ENCODE measurements around the gene PLEKHS1. TPM values are rescaled to one million over a fixed set of nuclear protein-coding genes. Genes with fewer than 3 reads are reported as not detected.

Gene PLEKHS1
- total and polyA plus RNA-seq, 5 donors from 2014 or later: 0.12 TPM; not detected in 4

DNA sequence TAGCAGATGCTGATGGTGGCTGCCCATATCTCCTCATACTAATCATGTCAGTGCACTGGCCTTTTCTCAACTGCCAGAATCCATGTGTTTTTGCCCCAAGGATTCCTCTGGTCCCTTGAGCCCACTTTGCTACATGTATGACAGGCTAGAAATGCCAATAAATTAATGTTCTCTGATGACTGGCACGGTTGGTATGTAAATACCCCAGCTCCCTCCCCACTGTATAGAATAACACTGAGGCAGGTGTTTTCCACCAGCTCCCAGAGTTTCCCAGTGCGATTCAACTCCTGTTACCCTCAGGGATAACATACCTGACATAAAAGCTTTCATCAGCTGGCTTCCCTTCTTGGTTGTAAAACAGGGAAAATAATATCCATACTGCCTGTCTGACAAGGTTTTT lies 9.0 kb upstream of the PLEKHS1 start:
- Mint-ChIP-seq H3K27ac (no peak overlapping the region), H3K4me1 (no peaks in the 10 kb centered on the region), H3K4me3 (no peak overlapping the region), H3K36me3 (peaks cover 1% of the 10 kb centered on the region), H3K27me3 (peaks cover 32% of the 10 kb centered on the region), H3K9me3 (peaks cover 0 to 6% (median 1%) of the 10 kb centered on the region in 7 donors)
- no peak for ATAC-seq (ENCODE audit: low read depth in 2 of 2)
- Histone ChIP-seq H3K27ac (ENCODE audit: insufficient read depth, low read length, poor library complexity, severe bottlenecking) (no peak overlapping the region), H3K27me3 (ENCODE audit: control insufficient read depth, insufficient read depth, low read length) (peaks cover 3% of the 10 kb centered on the region), H3K4me1 (ENCODE audit: control insufficient read depth, insufficient read depth, low read length, poor library complexity, severe bottlenecking) (no peaks in the 10 kb centered on the region), H3K36me3 (ENCODE audit: control insufficient read depth, insufficient read depth, low read length) (no peaks in the 10 kb centered on the region), H3K9me3 (ENCODE audit: control insufficient read depth in 2 of 2, low read length in 2 of 2) (no peaks in the 10 kb centered on the region), H3K4me3 (ENCODE audit: low read depth, low read length) (no peak overlapping the region)
- no peak for DNase-seq

DNA sequence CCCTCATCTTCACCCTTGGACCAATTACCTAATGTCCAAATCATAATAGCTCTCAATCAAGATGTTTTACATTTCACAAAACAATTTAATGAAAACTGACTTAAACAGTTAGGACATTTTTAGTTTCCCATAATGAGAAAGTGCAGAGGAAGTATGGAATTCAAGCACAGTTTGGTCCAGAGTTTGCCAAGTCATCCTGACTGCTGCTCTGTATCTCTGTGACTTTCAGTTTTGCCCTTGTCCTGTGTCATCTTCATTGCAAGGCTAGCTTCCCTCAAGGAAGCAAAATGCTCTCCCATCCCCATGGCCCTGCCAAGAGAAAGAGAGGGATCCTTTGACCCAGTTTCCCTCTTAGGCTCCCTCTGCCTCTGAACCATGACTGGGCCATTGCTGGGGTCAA lies 7.9 kb upstream of the PLEKHS1 start:
- ATAC-seq (ENCODE audit: low read depth in 2 of 2): no peak
- no peaks in the 10 kb centered on the region for H3K4me1 Mint-ChIP-seq
- no peaks in the 10 kb centered on the region for H3K4me1 ChIP-seq (ENCODE audit: control insufficient read depth, insufficient read depth, low read length, poor library complexity, severe bottlenecking)
- peaks cover 0 to 6% (median 1%) of the 10 kb centered on the region in 7 donors for H3K9me3 Mint-ChIP-seq
- H3K27ac Mint-ChIP-seq: no peak overlapping the region
- H3K27ac ChIP-seq (ENCODE audit: insufficient read depth, low read length, poor library complexity, severe bottlenecking): no peak overlapping the region
- H3K4me3 ChIP-seq (ENCODE audit: low read depth, low read length): no peak overlapping the region
- H3K36me3 Mint-ChIP-seq: peaks cover 4% of the 10 kb centered on the region
- no peak for DNase-seq
- H3K27me3 Mint-ChIP-seq: peaks cover 32% of the 10 kb centered on the region
- no peaks in the 10 kb centered on the region for H3K9me3 ChIP-seq (ENCODE audit: control insufficient read depth in 2 of 2, low read length in 2 of 2)
- H3K36me3 ChIP-seq (ENCODE audit: control insufficient read depth, insufficient read depth, low read length): no peaks in the 10 kb centered on the region
- H3K4me3 Mint-ChIP-seq: no peak overlapping the region
- H3K27me3 ChIP-seq (ENCODE audit: control insufficient read depth, insufficient read depth, low read length): peaks cover 4% of the 10 kb centered on the region

DNA sequence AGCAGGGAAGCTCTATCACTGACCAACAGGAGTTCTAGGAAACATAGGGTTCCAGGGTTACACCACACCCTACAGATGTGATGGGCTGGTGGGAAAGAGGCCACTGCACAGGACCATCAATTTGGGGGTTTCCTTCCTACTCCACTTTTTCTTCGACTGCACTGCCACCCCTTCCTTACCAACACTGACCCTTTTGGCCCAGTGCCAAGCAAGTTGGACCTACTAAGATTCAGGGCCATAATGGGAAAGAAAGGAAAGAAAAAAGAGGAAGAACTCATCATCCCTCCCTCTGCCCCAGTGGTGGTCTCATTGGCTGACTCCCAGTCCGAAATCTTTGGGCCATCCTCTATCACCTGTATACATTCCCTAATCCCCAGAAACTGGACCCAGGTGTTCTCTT lies 6.1 kb upstream of the PLEKHS1 start:
- Mint-ChIP-seq H3K9me3 (peaks cover 0 to 6% (median 1%) of the 10 kb centered on the region in 7 donors), H3K36me3 (peaks cover 4% of the 10 kb centered on the region), H3K27ac (no peak overlapping the region), H3K4me3 (no peak overlapping the region), H3K27me3 (peaks cover 38% of the 10 kb centered on the region), H3K4me1 (no peaks in the 10 kb centered on the region)
- DNase-seq (no peak), ATAC-seq (ENCODE audit: low read depth in 2 of 2) (no peak)
- no peak overlapping the region for H3K27ac ChIP-seq (ENCODE audit: insufficient read depth, low read length, poor library complexity, severe bottlenecking)
- H3K4me3 ChIP-seq (ENCODE audit: low read depth, low read length): no peak overlapping the region
- H3K27me3 ChIP-seq (ENCODE audit: control insufficient read depth, insufficient read depth, low read length): peaks cover 4% of the 10 kb centered on the region
- H3K4me1 ChIP-seq (ENCODE audit: control insufficient read depth, insufficient read depth, low read length, poor library complexity, severe bottlenecking): no peaks in the 10 kb centered on the region
- H3K36me3 ChIP-seq (ENCODE audit: control insufficient read depth, insufficient read depth, low read length): no peaks in the 10 kb centered on the region
- no peaks in the 10 kb centered on the region for H3K9me3 ChIP-seq (ENCODE audit: control insufficient read depth in 2 of 2, low read length in 2 of 2)

DNA sequence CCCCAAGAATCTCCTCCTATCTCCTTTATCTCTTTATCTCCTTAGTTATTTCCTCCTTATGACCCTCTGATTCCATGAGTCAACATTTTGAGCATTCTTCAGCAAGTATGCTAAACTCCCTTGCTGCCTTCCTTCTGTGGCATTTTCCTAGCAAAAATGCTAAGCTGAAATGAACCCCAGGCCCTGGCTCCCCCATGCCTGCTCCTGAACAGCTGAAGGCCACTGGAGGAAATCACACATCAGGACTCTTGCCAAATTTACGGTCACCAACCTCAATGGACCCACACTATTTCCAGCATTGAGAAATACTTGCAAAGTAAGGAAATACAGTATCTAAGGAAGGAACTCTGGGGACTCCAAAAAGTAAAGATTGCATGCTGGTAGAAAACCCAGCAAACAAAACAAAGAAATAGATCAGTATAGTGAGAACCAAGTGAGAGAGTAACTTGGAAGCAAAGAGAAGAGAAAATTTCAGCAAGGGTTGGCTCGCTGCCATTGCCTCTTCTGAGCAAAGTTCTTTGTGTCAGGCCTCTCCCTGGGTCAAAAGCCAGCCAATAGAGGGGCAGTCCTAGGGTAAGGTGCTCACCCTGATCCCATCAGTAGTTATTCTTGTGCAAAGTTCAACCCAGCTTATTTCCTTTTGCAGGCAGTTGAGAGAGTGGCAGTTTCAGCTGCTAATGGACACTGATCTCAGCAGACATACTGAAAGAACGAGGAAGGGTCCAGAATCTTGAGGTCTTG lies 5.1 kb upstream of the PLEKHS1 start:
- H3K27me3 Mint-ChIP-seq: peaks cover 31% of the 10 kb centered on the region
- H3K4me3 ChIP-seq (ENCODE audit: low read depth, low read length): no peak overlapping the region
- peaks cover 4% of the 10 kb centered on the region for H3K36me3 Mint-ChIP-seq
- no peaks in the 10 kb centered on the region for H3K9me3 ChIP-seq (ENCODE audit: control insufficient read depth in 2 of 2, low read length in 2 of 2)
- no peaks in the 10 kb centered on the region for H3K36me3 ChIP-seq (ENCODE audit: control insufficient read depth, insufficient read depth, low read length)
- H3K9me3 Mint-ChIP-seq: peaks cover 0 to 6% (median 0%) of the 10 kb centered on the region in 7 donors
- H3K4me1 Mint-ChIP-seq: no peaks in the 10 kb centered on the region
- DNase-seq (no peak), ATAC-seq (ENCODE audit: low read depth in 2 of 2) (no peak)
- H3K27me3 ChIP-seq (ENCODE audit: control insufficient read depth, insufficient read depth, low read length): peaks cover 4% of the 10 kb centered on the region
- no peak overlapping the region for H3K4me3 Mint-ChIP-seq
- no peak overlapping the region for H3K27ac ChIP-seq (ENCODE audit: insufficient read depth, low read length, poor library complexity, severe bottlenecking)
- no peak overlapping the region for H3K27ac Mint-ChIP-seq
- no peaks in the 10 kb centered on the region for H3K4me1 ChIP-seq (ENCODE audit: control insufficient read depth, insufficient read depth, low read length, poor library complexity, severe bottlenecking)

DNA sequence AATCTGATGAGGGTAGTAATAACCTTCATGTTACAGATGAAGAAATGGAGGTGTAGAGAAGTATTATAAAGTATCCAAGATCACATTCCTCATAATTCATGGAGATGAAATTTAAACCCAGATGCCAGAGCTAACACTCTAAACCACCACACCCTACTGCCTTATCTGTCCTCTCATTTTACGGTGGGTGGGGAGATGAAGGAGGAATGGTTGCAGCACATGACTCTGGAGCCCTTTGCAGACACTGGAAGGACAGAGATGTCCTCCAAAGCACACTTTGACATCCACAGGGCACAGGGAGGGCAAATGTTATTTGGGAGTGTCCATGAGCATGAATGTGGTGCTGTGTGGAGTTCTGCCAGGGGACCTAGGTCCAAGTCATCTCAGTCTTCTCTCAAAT lies 1.1 kb downstream of the PLEKHS1 start:
- H3K36me3 Mint-ChIP-seq: peaks cover 1% of the 10 kb centered on the region
- Histone ChIP-seq H3K27ac (ENCODE audit: insufficient read depth, low read length, poor library complexity, severe bottlenecking) (no peak overlapping the region), H3K27me3 (ENCODE audit: control insufficient read depth, insufficient read depth, low read length) (peaks cover 4% of the 10 kb centered on the region), H3K9me3 (ENCODE audit: control insufficient read depth in 2 of 2, low read length in 2 of 2) (no peaks in the 10 kb centered on the region), H3K36me3 (ENCODE audit: control insufficient read depth, insufficient read depth, low read length) (no peaks in the 10 kb centered on the region), H3K4me3 (ENCODE audit: low read depth, low read length) (no peak overlapping the region), H3K4me1 (ENCODE audit: control insufficient read depth, insufficient read depth, low read length, poor library complexity, severe bottlenecking) (no peaks in the 10 kb centered on the region)
- no peak overlapping the region for H3K27ac Mint-ChIP-seq
- peaks cover 0 to 2% (median 0%) of the 10 kb centered on the region in 7 donors for H3K9me3 Mint-ChIP-seq
- peaks cover 29% of the 10 kb centered on the region for H3K27me3 Mint-ChIP-seq
- DNase-seq (no peak), ATAC-seq (ENCODE audit: low read depth in 2 of 2) (no peak)
- H3K4me3 Mint-ChIP-seq: no peak overlapping the region
- no peaks in the 10 kb centered on the region for H3K4me1 Mint-ChIP-seq

DNA sequence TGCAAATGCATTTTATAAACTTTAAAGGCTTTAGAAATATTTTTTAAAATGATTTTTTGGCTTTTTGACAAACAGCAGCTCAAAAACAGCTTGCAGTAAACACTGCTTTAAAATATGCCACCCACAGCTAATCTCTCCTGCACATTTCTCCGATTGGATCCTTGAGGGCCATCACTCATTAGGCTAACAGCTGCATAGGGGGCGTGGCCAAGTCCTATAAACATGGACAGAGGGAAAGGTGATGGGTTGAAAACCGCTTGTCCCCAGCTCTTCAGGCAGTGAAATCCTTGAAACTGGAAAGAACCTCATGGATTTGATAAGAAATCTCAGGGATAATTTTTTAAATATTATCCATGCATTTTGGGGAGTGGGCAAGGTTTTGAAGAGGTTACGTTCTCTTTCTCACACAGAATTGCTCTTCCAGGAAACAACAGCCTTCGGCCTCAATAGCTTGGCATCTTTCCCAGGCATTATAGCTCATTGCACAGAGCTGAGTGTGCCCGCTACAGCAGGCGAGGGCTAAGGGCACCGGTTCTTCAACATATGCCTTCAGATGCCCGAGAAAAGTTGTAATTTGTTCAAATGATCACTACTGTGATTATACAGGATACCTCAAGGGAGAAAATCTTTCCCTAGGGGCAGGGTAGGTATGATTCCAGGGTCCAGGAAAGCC lies 1.7 kb downstream of the PLEKHS1 start:
- Histone ChIP-seq H3K4me3 (ENCODE audit: low read depth, low read length) (no peak overlapping the region), H3K27ac (ENCODE audit: insufficient read depth, low read length, poor library complexity, severe bottlenecking) (no peak overlapping the region), H3K4me1 (ENCODE audit: control insufficient read depth, insufficient read depth, low read length, poor library complexity, severe bottlenecking) (no peaks in the 10 kb centered on the region), H3K27me3 (ENCODE audit: control insufficient read depth, insufficient read depth, low read length) (peaks cover 3% of the 10 kb centered on the region), H3K9me3 (ENCODE audit: control insufficient read depth in 2 of 2, low read length in 2 of 2) (no peaks in the 10 kb centered on the region), H3K36me3 (ENCODE audit: control insufficient read depth, insufficient read depth, low read length) (no peaks in the 10 kb centered on the region)
- Mint-ChIP-seq H3K27me3 (peaks cover 31% of the 10 kb centered on the region), H3K9me3 (peaks cover 0 to 2% (median 0%) of the 10 kb centered on the region in 7 donors), H3K36me3 (no peaks in the 10 kb centered on the region), H3K4me1 (no peaks in the 10 kb centered on the region), H3K27ac (no peak overlapping the region), H3K4me3 (no peak overlapping the region)
- DNase-seq (no peak), ATAC-seq (ENCODE audit: low read depth in 2 of 2) (no peak)

DNA sequence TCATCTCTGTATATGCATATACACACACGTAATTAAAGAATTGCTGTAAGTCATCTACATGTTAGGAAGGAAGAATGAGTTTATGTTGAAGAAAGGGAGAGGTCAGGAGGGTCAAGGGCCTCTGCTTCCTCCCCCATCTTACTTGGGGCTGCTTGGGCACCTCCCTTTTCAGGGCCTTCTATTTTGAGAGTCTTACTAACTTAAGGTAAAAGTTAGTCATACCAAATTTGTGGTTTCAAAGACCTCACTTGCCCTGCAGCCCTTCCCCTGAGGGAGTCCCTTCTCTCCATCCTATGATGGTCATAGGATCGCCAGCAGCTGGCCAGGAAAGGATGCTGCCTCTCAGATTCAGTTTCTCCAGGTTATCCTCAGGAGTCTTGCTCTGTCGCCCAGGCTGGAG lies 2.6 kb downstream of the PLEKHS1 start:
- Histone ChIP-seq H3K36me3 (ENCODE audit: control insufficient read depth, insufficient read depth, low read length) (no peaks in the 10 kb centered on the region), H3K27me3 (ENCODE audit: control insufficient read depth, insufficient read depth, low read length) (peaks cover 3% of the 10 kb centered on the region), H3K4me1 (ENCODE audit: control insufficient read depth, insufficient read depth, low read length, poor library complexity, severe bottlenecking) (no peaks in the 10 kb centered on the region), H3K4me3 (ENCODE audit: low read depth, low read length) (no peak overlapping the region), H3K27ac (ENCODE audit: insufficient read depth, low read length, poor library complexity, severe bottlenecking) (no peak overlapping the region), H3K9me3 (ENCODE audit: control insufficient read depth in 2 of 2, low read length in 2 of 2) (no peaks in the 10 kb centered on the region)
- Mint-ChIP-seq H3K27me3 (peaks cover 38% of the 10 kb centered on the region), H3K4me3 (no peak overlapping the region), H3K9me3 (peaks cover 0 to 2% (median 0%) of the 10 kb centered on the region in 7 donors), H3K27ac (no peak overlapping the region), H3K36me3 (no peaks in the 10 kb centered on the region), H3K4me1 (no peaks in the 10 kb centered on the region)
- no peak for DNase-seq
- no peak for ATAC-seq (ENCODE audit: low read depth in 2 of 2)

DNA sequence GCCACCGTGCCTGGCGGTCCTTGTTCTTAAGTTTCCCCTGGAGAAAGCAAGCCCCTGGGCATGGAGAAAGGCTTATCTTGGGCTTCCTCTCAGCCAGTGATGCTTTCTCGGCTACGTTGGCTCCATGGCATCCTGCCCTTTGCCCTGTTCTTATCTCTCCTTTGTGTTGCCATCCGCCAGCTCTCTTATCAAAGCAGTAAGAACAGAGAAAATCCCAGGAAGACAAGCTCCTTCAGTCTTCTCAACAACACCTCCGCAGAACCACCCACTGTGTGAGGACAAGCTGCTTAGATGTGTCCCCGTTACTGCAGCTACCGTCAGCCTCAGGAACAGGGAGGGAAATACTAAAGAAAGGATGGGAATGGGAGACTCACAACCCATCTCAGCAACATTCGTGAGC lies 3.3 kb downstream of the PLEKHS1 start:
- Histone ChIP-seq H3K27me3 (ENCODE audit: control insufficient read depth, insufficient read depth, low read length) (peaks cover 3% of the 10 kb centered on the region), H3K4me3 (ENCODE audit: low read depth, low read length) (no peak overlapping the region), H3K27ac (ENCODE audit: insufficient read depth, low read length, poor library complexity, severe bottlenecking) (no peak overlapping the region), H3K9me3 (ENCODE audit: control insufficient read depth in 2 of 2, low read length in 2 of 2) (no peaks in the 10 kb centered on the region), H3K4me1 (ENCODE audit: control insufficient read depth, insufficient read depth, low read length, poor library complexity, severe bottlenecking) (no peaks in the 10 kb centered on the region), H3K36me3 (ENCODE audit: control insufficient read depth, insufficient read depth, low read length) (no peaks in the 10 kb centered on the region)
- Mint-ChIP-seq H3K9me3 (peaks cover 0 to 2% (median 0%) of the 10 kb centered on the region in 7 donors), H3K27me3 (peaks cover 42% of the 10 kb centered on the region), H3K27ac (no peak overlapping the region), H3K36me3 (no peaks in the 10 kb centered on the region), H3K4me3 (no peak overlapping the region), H3K4me1 (no peaks in the 10 kb centered on the region)
- DNase-seq (no peak), ATAC-seq (ENCODE audit: low read depth in 2 of 2) (no peak)
